GM15510 (cell line): ENCODE measurements around the gene NDUFS8.
A peak's percentile ranks its signal among the peaks of the same experiment; 100 is the strongest.

Experiments used
- POLR2A ChIP-seq: IDR thresholded peaks from 3 replicates; pipeline ENCODE4 v1.6.1; 2011; ENCODE audit warnings: borderline replicate concordance; ENCODE audit not compliant: insufficient read length; ENCODE audit errors: extremely low read depth

The NDUFS8 gene

DNA sequence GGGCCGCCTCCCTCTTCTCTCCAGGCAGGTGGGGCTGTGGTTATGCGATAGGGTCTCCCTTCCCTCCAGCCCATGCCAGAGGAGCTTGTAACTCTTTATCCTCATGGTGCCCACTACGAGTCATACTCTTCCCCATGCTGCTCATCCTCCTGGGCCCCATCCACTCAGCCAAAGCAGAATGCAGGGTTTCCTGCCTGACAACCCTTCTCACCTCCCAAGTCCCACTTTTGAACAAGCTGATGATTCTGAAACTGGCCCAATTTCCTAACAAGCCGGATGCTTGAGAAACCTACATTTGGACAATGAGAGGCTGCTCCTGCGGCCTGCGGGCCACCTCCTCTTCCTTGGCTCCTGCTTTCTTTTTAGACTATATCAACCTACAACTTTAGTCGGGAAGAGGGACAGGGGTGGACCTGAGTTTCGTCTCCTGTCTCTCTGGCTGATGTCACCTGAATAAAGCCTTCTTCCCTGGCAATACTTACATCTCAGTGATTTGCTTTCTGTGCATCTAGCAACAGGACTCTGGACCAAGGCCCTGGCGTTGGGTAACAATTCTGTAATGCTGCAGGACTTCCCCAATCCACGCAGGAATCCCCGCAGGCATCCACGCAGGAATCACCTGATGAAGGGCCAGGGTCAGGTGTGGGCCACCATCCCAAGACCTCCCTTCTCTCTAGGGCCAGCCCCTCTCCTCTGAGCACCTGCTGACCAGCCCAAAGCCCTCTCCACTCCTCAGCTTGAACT is 1.5 kb upstream of the NDUFS8 start:
- no peak for TF ChIP-seq POLR2A

DNA sequence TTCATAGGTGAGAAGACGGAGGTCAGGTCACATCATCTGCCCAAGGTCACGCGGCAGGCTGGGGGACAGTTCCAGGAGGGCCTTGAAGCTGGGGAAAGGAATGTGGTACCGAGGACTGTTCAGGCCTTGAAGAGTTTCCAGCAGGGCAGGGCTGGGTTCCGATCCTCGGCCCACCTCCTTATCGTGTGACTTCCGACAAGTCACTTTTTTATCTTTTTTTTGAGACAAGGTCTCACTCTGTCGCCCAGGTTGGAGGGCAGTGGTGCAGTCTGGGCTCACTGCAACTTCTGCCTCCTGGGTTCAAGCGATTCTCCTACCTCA is 623 bp downstream of the NDUFS8 start:
- TF ChIP-seq POLR2A, result no peak

DNA sequence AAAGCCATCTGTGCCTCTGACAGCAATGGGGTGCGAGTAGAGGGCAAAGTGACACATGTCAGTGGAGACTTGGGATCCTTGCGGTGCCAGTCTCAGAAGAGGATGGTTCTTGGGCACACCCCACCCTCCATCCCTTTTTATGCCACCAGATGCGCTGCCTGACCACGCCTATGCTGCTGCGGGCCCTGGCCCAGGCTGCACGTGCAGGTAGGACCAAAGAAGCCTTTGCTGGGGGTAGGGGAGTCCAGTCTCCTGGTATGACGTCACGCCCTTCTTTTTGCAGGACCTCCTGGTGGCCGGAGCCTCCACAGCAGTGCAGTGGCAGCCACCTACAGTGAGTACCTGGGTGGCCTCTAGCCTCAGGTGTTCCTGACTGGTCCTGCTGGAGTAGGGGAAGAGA is 1.5 kb downstream of the NDUFS8 start:
- no peak for TF ChIP-seq POLR2A

DNA sequence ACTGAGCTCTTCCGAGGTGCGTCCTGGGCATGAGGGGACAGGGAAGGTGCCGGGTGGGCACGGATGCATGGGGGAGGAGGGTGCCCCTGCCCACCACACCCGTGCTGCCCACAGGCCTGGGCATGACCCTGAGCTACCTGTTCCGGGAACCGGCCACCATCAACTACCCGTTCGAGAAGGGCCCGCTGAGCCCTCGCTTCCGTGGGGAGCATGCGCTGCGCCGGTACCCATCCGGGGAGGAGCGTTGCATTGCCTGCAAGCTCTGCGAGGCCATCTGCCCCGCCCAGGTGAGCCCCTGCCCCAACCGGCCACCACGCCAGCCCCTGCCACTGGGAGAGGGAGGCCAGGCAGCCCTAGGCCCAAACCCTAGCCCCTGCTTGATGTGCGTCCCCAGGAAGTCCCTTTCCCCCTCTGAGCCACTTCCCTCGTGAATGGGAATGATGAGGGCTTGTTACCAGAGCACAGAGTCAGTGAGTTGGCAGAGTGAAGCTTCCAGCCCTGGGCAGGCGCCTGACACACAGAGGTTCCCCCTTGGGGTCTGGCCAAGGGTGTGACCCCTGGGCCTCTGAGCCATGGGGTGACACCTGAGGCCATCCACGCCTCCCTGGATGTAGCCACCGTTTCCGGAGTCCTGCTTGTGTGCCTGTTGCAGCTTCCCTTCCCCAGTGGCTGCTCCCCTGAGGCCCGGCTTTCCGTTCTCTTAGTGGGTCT is 2.7 kb downstream of the NDUFS8 start:
- TF ChIP-seq POLR2A, result no peak

DNA sequence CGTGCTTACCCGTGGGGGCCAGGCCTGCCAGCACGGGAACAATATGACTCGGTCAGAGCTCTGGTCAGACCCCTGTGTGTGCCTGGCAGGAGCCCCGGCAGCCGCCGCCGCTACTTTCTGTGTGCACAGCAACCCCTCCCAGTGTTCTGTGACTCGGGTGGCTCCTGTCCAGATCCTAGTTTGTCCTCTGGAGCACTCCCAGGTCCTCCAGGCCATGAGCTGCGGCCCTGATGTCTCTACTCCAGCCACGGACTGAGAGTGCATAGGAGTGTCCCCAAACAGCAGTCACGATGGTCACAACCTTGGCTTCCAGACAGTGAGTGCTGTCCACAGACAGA is 3.2 kb downstream of the NDUFS8 start:
- no peak for TF ChIP-seq POLR2A

DNA sequence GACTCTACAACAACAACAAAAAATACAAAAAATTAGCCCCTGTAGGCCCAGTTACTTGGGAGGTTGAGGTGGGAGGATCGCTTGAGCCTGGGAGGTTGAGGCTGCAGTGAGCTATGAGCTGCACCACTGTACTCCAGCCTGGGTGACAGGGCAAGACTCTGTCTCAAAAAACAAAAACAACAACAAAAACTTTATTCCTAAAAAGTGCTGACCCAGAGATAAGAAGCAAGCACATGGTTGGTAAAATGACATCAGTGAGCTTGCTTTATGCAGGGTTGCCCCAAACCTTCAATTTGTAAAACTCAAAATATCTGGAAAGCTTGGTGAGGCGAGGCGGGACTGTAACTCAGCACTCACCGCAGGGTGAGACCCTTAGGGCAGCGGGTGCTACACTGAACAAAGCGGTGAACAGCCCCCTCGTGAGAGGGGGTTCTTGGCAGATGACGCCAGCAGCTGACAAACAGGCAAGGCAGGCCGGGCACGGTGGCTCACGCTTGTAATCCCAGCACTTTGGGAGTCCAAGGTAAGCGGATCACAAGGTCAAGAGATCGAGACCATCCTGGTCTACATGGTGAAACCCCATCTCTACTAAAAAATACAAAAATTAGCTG is 4.9 kb downstream of the NDUFS8 start:
- no peak for TF ChIP-seq POLR2A

DNA sequence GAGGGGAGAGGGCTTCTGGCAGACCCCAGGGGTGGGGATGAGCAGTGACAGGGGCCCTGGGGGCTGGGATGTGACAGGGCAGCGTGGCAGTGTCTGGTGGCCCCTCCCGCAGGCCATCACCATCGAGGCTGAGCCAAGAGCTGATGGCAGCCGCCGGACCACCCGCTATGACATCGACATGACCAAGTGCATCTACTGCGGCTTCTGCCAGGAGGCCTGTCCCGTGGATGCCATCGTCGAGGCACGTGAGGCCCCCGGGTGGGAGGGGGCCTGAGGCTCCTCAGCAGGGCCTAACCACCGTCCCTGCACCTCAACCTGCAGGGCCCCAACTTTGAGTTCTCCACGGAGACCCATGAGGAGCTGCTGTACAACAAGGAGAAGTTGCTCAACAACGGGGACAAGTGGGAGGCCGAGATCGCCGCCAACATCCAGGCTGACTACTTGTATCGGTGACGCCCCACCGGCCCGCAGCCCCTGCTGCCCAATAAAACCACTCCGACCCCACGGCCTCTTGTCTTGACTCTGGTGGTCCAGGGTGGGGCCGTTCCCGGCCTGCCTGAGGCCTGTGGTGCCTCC is 5.7 kb downstream of the NDUFS8 start:
- TF ChIP-seq POLR2A, result no peak

DNA sequence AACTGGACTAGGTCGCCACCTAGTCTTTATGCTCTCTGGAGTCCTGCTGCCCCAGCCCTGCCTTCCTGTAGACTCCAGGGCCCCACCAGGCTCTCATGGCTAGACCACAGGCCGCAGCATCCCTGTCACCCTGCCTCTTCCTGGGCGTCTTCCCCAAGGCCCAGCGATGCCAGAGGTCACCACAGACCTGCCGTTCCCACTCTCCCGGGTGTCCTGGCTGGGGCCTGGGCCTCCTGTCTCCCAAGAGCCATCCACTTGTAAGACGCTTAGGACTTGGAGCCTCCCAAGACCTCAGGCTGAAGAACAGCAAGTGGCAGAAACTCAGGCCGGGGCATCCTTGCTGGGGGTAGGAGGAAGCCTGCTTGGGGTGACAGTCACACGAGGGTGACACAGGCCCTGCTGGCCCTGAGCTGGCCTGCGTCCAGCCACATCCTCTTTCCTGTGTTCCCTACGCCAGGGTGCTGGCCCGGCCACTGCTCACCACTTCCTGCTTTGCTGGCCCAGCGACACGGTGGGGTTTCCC is 6.3 kb downstream of the NDUFS8 start:
- TF ChIP-seq POLR2A, result no peak

DNA sequence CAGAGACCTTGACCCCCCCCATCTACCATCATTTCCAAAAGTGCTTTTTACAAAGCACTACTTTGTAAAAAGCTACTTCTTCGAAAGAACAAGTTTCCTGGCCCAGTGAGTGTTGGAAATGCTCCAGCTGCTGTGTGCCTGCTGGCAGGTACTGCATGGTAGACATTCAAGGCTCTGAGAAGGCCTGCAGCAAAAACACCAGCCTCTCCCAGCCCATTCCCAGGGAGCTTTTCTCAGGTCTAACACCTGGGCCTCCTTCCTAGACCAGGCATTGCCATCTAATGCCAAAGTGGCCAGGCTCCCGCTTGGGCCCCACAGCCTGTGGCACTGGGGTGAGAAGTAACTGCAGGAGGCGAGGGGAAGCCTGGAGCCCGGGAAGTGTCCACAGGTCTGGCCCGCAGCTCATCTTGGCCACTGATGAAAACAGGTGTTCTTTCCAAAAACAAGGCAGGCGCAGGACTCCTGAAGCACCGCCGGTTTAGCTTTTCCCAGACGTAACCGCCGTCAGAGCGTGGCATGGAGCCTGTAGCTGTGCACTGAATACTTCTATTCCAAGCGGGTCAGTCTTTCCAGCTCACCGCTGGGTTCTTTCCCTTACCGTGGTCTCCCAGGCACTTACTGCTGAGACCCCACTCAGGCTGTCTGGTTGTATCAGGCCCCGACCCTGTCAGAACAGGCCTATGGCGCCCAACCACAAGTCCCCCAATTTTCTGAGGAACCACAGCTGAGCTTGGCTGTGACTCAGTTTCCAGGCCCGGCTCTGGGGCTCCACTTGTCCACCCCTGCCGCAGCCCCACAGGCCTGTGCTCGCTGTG is 7.1 kb downstream of the NDUFS8 start:
- TF ChIP-seq POLR2A, result no peak

DNA sequence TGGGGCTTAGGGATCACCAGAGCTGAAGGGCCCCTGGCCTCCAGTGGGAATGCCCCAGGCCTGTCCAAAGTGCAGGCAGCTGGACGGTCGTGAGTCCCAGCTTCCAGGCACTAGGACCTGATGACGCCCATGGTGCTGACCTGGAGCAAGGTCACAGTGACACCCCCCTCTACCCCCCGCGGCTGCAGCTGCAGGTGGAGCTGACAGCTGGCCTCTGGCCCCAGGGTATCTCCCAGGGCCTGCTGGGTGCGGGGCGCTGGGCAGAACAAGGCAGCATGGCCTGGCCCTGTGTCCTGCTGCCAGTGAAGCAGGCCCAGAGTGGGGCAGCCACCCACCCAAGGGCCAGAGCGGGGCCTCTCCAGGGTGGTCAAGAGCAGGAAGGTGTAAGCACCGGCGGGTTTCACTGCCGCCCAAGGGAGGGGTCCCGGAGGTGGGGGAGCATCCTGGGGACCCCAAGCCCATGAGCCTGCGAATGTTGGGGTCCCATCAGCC is 7.8 kb downstream of the NDUFS8 start:
- no peak for TF ChIP-seq POLR2A

DNA sequence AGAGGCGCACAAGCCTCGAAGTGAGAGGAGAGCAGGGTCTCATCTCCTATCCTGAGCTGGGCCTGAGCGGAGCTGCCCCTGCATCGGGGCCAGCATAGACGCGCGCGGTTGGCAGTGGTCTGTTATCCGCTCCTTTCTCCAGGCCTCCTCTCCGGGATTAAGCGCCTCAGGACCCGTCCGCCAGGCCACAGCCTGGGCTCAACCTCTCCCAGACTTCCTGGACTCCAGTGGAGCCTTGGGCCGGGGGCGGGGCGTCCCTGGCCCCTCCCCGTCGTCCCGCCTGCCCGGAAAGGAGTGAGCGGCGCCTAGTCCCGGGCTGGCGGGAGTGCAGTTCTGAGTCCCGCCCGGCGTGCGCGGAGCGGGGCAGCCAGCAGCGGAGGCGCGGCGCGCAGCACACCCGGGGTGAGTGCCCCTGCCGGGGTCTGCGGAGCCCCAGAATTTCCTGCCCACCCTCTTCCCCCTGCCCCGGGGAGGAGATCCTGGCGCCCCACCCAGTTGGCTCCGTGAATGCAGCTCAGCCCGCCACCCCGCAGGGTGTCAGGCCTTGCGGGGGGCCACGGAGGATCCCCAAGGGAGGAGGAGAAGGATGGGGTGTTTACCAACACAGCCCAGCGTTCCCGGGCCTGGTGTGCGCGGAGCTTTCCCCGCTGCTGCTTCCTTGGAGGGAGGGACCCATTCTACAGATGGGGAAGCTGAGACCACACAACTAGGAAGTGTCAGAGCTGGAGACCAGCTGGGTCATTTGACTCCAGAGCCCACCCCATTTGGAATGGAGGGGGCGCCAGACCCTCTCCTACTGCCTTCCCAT is 8.4 kb downstream of the NDUFS8 start, which contains the start of gene TCIRG1:
TSS of gene TCIRG1 (plus strand) at position 308 of the 808 bp plus-strand sequence. CDS start 2,247 bp downstream, outside the sequence.
- peak; percentile 93 for TF ChIP-seq POLR2A

DNA sequence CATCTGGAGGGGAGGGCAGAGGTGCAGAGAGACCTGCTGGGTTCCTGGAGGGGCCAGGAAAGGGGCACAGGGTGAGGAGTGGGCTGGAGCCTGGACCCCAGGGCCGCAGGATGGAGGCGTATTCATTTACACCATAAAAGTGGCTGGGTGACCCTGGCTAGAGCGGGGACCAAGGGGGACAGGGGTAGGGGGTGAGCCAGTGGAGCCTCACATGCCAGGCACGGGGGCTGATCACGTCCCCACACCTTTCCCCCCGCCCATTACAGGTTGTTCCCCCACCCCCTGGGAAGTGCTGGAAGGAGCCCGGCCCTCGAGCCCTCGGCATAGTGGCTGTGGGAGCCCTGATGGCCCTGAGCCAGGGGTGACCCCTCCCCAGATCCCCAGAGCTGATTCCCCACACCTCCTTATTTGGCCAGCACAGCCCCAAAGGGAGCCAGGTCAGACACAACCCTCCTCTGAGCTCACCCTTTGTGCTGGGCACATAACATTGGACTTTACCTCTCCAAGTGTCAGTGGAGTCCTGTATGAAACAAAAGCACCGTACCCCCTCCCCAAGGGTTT is 9.1 kb downstream of the NDUFS8 start:
- TF ChIP-seq POLR2A, result peak; percentile 26
